OCI-LY1 (cell line): Measurements from ENCODE around the gene SURF6.

Source experiments
- EZH2 ChIP-seq: fragments of 200-600 bp; sonication (generic), shearing (Covaris generic); IDR thresholded peaks from 2 replicates; pipeline ENCODE4 v1.8.0; 2017; ENCODE audit warnings: borderline replicate concordance, mixed run types, mild to moderate bottlenecking, antibody characterized with exemption, low read length, moderate library complexity, mixed read lengths
- TF ChIP-seq, protein P1 (sequence below): fragments of 200-600 bp; sonication (generic), shearing (Covaris generic); IDR thresholded peaks from 2 replicates; pipeline ENCODE4 v1.5.1; 2017; ENCODE audit warnings: mild to moderate bottlenecking, antibody characterized with exemption, low read length, moderate library complexity, mixed read lengths

DNA sequence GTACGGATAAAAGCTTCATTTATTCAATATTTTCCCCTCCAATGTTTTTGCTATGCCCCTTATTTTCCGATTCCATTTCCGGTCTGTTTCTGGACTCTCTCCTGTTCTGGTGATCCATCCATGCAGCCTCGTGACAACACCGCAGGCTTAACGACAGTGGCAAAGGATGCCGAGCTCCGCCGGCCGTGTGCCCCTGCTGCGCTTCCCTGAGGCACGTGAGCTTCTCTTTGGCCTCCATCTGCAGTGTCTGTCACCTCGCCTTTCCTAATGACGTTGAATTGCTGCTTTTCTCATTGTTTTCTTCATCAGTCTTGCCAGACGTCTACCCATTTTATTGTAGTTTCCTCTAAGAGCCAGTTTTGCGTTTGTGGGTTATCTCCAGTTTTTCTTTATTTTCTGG lies 28.7 kb downstream of the SURF6 start:
- TF ChIP-seq, protein P1, sequence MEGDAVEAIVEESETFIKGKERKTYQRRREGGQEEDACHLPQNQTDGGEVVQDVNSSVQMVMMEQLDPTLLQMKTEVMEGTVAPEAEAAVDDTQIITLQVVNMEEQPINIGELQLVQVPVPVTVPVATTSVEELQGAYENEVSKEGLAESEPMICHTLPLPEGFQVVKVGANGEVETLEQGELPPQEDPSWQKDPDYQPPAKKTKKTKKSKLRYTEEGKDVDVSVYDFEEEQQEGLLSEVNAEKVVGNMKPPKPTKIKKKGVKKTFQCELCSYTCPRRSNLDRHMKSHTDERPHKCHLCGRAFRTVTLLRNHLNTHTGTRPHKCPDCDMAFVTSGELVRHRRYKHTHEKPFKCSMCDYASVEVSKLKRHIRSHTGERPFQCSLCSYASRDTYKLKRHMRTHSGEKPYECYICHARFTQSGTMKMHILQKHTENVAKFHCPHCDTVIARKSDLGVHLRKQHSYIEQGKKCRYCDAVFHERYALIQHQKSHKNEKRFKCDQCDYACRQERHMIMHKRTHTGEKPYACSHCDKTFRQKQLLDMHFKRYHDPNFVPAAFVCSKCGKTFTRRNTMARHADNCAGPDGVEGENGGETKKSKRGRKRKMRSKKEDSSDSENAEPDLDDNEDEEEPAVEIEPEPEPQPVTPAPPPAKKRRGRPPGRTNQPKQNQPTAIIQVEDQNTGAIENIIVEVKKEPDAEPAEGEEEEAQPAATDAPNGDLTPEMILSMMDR, result no peak
- no peak for TF ChIP-seq EZH2
